GM13977 (cell line): Measurements from ENCODE around the gene DNAJC6.

Source experiments
- DNase-seq: peaks from one replicate; pipeline ENCODE4 v3.0.0; 2012; ENCODE audit warnings: low spot score
- in situ Hi-C: fragments of 300-500 bp; cut with MboI; formaldehyde crosslinking; loops from one replicate; pipeline ENCODE4 v1.12.0; 2022; ENCODE audit warnings: low sequenced_read_pairs, low pct_unique_long_range_greater_than_20kb, mixed read lengths, inconsistent platforms; ENCODE audit not compliant: unreplicated experiment
- TF ChIP-seq, protein P1 (sequence below): IDR thresholded peaks from 2 replicates; pipeline ENCODE4 v1.5.1; 2012; ENCODE audit warnings: mild to moderate bottlenecking, control low read depth; ENCODE audit not compliant: insufficient read depth; ENCODE audit errors: extremely low read depth, missing control alignments

Gene DNAJC6

GRCh38 chr1:65429078-65429477, 119.7 kb downstream of the DNAJC6 start:
- in situ Hi-C loops, result no loop called here
- TF ChIP-seq, protein P1, sequence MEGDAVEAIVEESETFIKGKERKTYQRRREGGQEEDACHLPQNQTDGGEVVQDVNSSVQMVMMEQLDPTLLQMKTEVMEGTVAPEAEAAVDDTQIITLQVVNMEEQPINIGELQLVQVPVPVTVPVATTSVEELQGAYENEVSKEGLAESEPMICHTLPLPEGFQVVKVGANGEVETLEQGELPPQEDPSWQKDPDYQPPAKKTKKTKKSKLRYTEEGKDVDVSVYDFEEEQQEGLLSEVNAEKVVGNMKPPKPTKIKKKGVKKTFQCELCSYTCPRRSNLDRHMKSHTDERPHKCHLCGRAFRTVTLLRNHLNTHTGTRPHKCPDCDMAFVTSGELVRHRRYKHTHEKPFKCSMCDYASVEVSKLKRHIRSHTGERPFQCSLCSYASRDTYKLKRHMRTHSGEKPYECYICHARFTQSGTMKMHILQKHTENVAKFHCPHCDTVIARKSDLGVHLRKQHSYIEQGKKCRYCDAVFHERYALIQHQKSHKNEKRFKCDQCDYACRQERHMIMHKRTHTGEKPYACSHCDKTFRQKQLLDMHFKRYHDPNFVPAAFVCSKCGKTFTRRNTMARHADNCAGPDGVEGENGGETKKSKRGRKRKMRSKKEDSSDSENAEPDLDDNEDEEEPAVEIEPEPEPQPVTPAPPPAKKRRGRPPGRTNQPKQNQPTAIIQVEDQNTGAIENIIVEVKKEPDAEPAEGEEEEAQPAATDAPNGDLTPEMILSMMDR, result no peak
- DNase-seq, result no peak

- no peak for DNase-seq
- TF ChIP-seq, protein P1, result no peak
- in situ Hi-C loops, result no loop called here
Observed at GRCh38 chr1:65429806-65430205, 120.5 kb downstream of the DNAJC6 start.

GRCh38 chr1:65431111-65431705, 121.9 kb downstream of the DNAJC6 start:
- TF ChIP-seq, protein P1, result peak; percentile 49
- in situ Hi-C loops, result no loop called here
- DNase-seq, result peak; percentile 36

- no peak for DNase-seq
- in situ Hi-C loops, result no loop called here
Observed at GRCh38 chr1:65432918-65433317, 123.6 kb downstream of the DNAJC6 start.

DNA sequence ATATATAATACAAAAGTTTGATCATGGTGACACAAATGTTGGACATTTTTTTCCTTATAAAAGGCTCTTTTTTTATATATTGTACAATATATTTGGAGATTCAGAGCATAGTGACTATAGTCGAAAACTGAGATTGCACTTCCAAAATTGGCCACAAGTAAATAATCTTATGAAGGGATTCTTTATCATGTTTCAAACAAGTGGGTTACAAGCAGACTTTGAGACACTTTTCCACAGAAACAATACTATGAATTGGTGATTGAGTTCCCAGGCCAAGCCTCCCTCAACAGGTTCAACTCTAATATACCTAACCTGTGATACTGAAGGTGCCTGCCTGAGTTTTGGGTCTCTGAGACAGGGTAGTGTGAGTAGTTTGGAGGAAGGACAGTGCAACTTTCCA, 124.9 kb downstream of the DNAJC6 start:
- no peak for DNase-seq
- TF ChIP-seq, protein P1, result no peak
- in situ Hi-C loops, result no loop called here

More at GRCh38 chr1:65432918-65433317, 123.6 kb downstream of the DNAJC6 start:
- TF ChIP-seq, protein P1, result no peak

GRCh38 chr1:65434760-65435159, 125.4 kb downstream of the DNAJC6 start:
- TF ChIP-seq, protein P1, result no peak
- in situ Hi-C loops, result no loop called here
- no peak for DNase-seq
